Nephron progenitor cell (in vitro differentiated cells): ENCODE measurements around the gene CGREF1.
A peak's percentile ranks its signal among the peaks of the same experiment; 100 is the strongest.

Experiments used
- DNase-seq: peaks from one replicate; pipeline ENCODE4 v3.0.0; 2021
- H3K27ac Mint-ChIP-seq: 2 replicates; pipeline ENCODE4 v1.8.0; 2021; ENCODE audit warnings: mild to moderate bottlenecking, moderate library complexity, mixed read lengths
- H3K27me3 Mint-ChIP-seq: 2 replicates; pipeline ENCODE4 v1.8.0; 2021; ENCODE audit warnings: mild to moderate bottlenecking, low read depth, mixed read lengths; ENCODE audit not compliant: poor library complexity
- H3K36me3 Mint-ChIP-seq: 2 replicates; pipeline ENCODE4 v1.8.0; 2021; ENCODE audit warnings: low read depth, mixed read lengths
- H3K4me1 Mint-ChIP-seq: 2 replicates; pipeline ENCODE4 v1.8.0; 2021; ENCODE audit warnings: mixed read lengths
- H3K4me3 Mint-ChIP-seq: 2 replicates; pipeline ENCODE4 v1.8.0; 2021; ENCODE audit warnings: mild to moderate bottlenecking, moderate library complexity, mixed read lengths
- H3K9me3 Mint-ChIP-seq: 2 replicates; pipeline ENCODE4 v1.8.0; 2021; ENCODE audit warnings: mild to moderate bottlenecking, moderate library complexity, mixed read lengths
- TF ChIP-seq, protein P1 (sequence below): fragments of 200-600 bp; sonication (generic); IDR thresholded peaks from 2 replicates; pipeline ENCODE4 v1.5.0; 2021; ENCODE audit warnings: antibody characterized with exemption

The CGREF1 gene

DNA sequence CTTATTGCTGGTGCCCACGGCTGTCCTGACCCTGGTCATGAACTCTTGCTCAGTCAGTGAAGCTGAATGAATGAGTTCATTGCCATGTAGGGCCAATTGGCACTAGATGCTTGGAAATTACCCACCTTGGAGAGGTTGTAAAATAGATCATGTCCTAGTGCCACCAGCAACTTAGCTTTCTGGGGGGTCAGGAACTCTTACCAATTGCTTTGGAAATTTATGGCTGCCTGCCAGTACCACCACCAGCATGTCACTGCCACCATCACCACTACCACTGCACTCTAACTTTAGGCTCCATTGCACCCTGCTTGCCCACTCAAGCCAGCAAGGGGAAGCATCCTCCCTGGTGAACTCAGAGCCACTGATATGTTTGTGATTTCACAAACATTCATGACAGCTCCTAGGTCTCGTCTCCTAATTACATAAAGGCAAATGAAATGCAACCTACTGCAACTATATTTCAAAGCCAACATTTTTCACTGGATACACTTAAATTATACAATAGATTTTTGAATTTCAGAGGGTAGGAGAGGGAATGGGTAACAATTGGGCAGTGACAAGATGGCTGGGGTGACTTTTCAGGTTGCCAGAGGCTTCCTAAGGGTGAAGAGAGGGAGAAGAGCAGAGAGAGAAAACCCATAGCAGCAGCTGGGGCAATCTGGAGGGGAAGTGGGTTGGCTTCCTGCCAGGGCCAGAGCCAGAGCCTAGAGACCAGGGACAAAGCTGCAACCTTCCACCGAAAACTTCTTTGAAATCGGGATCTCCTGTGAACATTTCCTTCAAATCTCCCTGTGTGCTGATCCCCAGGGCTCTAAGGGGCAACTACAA, 44.0 kb downstream of the CGREF1 start:
- no peak for DNase-seq
- peaks cover 13% of the 10 kb centered on the region for H3K36me3 Mint-ChIP-seq
- H3K4me1 Mint-ChIP-seq, result peaks cover 86% of the 10 kb centered on the region
- no peak overlapping the region for H3K27ac Mint-ChIP-seq
- H3K4me3 Mint-ChIP-seq, result no peak overlapping the region
- H3K27me3 Mint-ChIP-seq, result no peaks in the 10 kb centered on the region
- no peaks in the 10 kb centered on the region for H3K9me3 Mint-ChIP-seq
- TF ChIP-seq, protein P1, sequence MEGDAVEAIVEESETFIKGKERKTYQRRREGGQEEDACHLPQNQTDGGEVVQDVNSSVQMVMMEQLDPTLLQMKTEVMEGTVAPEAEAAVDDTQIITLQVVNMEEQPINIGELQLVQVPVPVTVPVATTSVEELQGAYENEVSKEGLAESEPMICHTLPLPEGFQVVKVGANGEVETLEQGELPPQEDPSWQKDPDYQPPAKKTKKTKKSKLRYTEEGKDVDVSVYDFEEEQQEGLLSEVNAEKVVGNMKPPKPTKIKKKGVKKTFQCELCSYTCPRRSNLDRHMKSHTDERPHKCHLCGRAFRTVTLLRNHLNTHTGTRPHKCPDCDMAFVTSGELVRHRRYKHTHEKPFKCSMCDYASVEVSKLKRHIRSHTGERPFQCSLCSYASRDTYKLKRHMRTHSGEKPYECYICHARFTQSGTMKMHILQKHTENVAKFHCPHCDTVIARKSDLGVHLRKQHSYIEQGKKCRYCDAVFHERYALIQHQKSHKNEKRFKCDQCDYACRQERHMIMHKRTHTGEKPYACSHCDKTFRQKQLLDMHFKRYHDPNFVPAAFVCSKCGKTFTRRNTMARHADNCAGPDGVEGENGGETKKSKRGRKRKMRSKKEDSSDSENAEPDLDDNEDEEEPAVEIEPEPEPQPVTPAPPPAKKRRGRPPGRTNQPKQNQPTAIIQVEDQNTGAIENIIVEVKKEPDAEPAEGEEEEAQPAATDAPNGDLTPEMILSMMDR, result no peak

DNA sequence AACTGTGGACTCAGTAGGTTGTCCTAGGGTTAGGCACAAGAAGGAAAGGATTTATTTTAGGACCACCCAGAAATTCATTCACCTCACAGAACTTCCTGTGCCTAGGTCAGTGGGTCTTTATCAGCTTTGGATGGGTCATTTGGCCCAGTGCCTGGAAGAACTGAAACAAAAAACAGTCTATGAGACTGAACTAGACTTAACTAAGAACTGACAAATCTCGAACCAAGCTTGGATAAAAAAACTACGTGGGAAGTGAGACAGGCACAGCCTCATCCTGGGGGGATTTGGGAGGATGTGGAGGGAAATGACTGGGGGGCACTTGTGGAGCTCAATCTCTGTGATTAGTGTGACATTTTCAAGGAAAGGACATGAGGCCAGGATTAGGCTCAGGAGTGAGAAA, 45.1 kb downstream of the CGREF1 start:
- Mint-ChIP-seq H3K27ac (peak overlapping the region; percentile 48), H3K4me3 (no peak overlapping the region), H3K9me3 (no peaks in the 10 kb centered on the region), H3K36me3 (peaks cover 25% of the 10 kb centered on the region), H3K27me3 (peaks cover 3% of the 10 kb centered on the region), H3K4me1 (peaks cover 88% of the 10 kb centered on the region)
- TF ChIP-seq, protein P1, result no peak
- DNase-seq, result no peak

DNA sequence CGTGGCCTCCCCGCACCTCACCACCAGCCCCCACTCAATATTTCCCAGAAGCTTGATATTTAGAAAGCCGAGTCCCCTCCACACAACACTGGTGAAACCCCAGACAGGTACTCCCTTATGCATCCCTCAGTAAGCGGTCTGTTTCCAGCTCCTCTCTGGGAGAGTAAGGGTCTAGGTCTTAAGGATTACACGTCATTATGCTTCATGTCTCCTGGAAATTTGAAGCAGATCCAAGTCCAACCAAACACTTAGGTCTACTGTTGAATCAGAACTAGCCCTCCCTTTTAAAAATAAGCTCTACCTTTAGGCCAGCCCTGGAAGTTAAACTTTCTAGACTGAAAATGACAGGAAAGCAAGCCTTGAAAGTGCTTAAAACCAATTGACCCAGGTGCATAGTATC, 46.0 kb downstream of the CGREF1 start:
- DNase-seq, result no peak
- Mint-ChIP-seq H3K4me3 (peak overlapping the region; percentile 91), H3K27me3 (peaks cover 3% of the 10 kb centered on the region), H3K36me3 (peaks cover 33% of the 10 kb centered on the region), H3K27ac (peak overlapping the region; percentile 54), H3K4me1 (peaks cover 88% of the 10 kb centered on the region), H3K9me3 (no peaks in the 10 kb centered on the region)
- TF ChIP-seq, protein P1, result no peak

DNA sequence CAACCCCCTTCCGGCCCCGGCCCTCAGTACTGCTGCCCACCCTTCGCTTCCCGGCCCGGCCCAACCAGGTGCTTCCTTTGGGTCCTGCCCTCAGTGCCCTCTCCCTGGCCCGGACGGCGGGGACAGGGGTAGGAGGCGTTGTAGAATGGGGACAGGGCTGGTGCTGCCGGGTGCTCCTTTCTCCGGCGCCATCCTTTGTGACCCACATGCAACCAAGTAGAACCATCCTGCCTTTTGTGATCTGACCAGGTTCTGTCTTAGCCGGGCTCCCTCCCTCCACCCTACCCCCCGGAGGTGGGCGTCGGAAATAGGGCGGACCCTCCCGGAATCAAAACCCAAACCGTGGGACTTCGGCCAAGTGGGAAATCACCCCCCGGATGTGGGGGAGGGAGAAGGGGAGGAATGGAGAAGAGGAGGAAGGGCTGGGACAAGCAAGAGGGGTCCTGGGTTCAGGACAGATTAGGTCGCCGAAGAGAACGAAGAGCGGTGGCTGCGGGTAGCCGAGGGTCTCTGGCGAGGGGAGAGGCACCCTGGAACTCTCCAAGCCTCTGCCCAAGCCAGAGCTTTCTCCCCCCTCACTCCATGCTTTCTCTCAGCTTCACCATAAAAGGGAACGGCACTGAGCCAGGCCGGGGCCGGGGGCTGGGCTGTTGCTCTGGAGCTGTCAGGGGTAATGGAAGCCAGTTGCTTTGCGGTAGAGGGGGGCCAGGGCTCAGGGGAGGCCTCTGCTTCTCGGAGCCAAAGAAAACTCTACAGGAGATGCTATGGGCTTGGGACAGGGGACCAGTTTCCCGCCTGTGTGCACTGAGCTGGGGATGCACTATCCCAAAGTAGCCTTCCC, 46.7 kb downstream of the CGREF1 start:
- Mint-ChIP-seq H3K4me3 (peak overlapping the region; percentile 91), H3K27me3 (peaks cover 3% of the 10 kb centered on the region), H3K27ac (peak overlapping the region; percentile 69), H3K36me3 (peaks cover 41% of the 10 kb centered on the region), H3K4me1 (peaks cover 81% of the 10 kb centered on the region), H3K9me3 (no peaks in the 10 kb centered on the region)
- TF ChIP-seq, protein P1, result no peak
- DNase-seq, result peak; percentile 64

DNA sequence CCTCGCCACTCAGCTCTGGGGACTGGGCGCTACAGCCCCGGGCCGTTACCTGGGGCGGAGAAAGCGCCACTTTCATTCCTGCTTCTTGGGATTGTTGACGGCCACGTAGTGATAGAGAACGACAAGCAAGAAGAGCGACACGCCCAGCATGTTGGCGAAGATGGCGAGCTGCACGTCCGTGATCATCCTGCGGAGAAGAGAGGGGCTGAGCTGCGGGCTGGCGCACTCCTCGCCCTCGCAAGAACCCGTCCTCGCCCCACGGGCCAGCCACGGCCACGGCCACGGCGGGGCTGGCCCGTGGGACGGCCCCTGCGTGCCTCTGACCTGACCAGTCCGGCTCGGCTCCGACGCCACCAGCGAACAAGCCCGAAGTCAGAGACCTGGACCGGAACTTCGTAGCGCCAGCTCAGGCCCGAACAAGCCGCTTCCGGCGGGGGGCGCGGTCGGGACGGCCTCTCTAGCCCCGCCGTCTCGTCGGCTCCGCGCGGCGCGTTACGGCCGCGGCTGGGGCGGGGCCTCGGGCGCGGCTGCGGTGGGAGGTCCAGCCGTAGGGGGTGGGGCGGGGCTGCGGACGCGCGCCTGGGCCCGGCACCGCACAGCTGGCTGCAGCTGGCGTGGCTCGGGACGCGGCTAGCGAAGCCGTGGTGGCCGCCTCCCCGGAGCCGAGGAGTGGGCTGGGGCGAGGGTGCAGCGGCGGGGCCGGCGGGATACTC, 47.5 kb downstream of the CGREF1 start, which contains the start of gene OST4:
Gene OST4 (minus strand): TSS at position 378 of the 713 bp plus-strand sequence.
- H3K36me3 Mint-ChIP-seq, result peaks cover 43% of the 10 kb centered on the region
- TF ChIP-seq, protein P1, result no peak
- H3K27me3 Mint-ChIP-seq, result peaks cover 3% of the 10 kb centered on the region
- DNase-seq, result peak; percentile 93
- no peaks in the 10 kb centered on the region for H3K9me3 Mint-ChIP-seq
- peaks cover 73% of the 10 kb centered on the region for H3K4me1 Mint-ChIP-seq
- peak within 1 kb of the TSS; percentile 99 for H3K4me3 Mint-ChIP-seq
- peak within 1 kb of the TSS; percentile 98 for H3K27ac Mint-ChIP-seq
